IMR-90 (cell line): ENCODE data around the gene ARHGAP18. TPM values are rescaled to one million over a fixed set of nuclear protein-coding genes. Genes with fewer than 3 reads are reported as not detected.

Source experiments
- ATAC-seq: fragments of 200-7000 bp; cut with Tn5 transposase; 2 replicates; pipeline ENCODE4 v1.9.1; 2020; ENCODE audit warnings: low read depth, mild to moderate bottlenecking, moderate library complexity
- BruUV-seq: library from RNA; stranded (reverse); fragments of 400-500 nt; replicated peaks from 2 replicates; lab custom pipeline; 2021; lab: Mats Ljungman, UMichigan
- CTCF ChIA-PET: fragments of 300-600 bp; formaldehyde crosslinking; extraction: SDS; loops from one replicate; lab custom pipeline; 2021; ENCODE audit warnings: antibody characterized with exemption; lab: Yijun Ruan, JAX
- POLR2A ChIA-PET: fragments of 300-600 bp; sonication (Branson Sonifier 250); formaldehyde crosslinking; loops from one replicate; lab custom pipeline; 2022; ENCODE audit warnings: antibody characterized with exemption; ENCODE audit not compliant: unreplicated experiment; lab: Charles Lee
- DNase-seq: peaks from one replicate; pipeline ENCODE4 v3.0.0; 2013
- H2AFZ ChIP-seq: replicated peaks from 2 replicates; pipeline ENCODE3; 2013; ENCODE audit warnings: low read length, mild to moderate bottlenecking; ENCODE audit not compliant: poor library complexity
- H2AK5ac ChIP-seq: 2 replicates; pipeline ENCODE4 v1.6.1; 2013; ENCODE audit warnings: low read depth, low read length, inconsistent platforms
- H2AK9ac ChIP-seq: replicated peaks from 2 replicates; pipeline ENCODE3; 2013; ENCODE audit warnings: mild to moderate bottlenecking, low read depth, low read length, moderate library complexity; ENCODE audit not compliant: poor library complexity
- H2BK120ac ChIP-seq: 2 replicates; pipeline ENCODE4 v1.6.1; 2013; ENCODE audit warnings: low read depth, low read length, inconsistent platforms
- H2BK15ac ChIP-seq: 3 replicates; pipeline ENCODE4 v1.6.1; 2013; ENCODE audit warnings: low read depth, low read length, inconsistent platforms
- H2BK20ac ChIP-seq: 2 replicates; pipeline ENCODE4 v1.6.1; 2013; ENCODE audit warnings: low read depth, mild to moderate bottlenecking, inconsistent platforms, low read length, moderate library complexity
- H2BK5ac ChIP-seq: 2 replicates; pipeline ENCODE4 v1.6.1; 2013; ENCODE audit warnings: mild to moderate bottlenecking, low read depth, low read length, inconsistent platforms; ENCODE audit not compliant: poor library complexity, severe bottlenecking
- H3K14ac ChIP-seq: replicated peaks from 2 replicates; pipeline ENCODE4 v1.6.1; 2013; ENCODE audit warnings: low read depth, low read length, inconsistent platforms
- H3K18ac ChIP-seq: 2 replicates; pipeline ENCODE4 v1.6.1; 2013; ENCODE audit warnings: low read depth, low read length, control low read depth
- H3K23ac ChIP-seq: 2 replicates; pipeline ENCODE4 v1.6.1; 2013; ENCODE audit warnings: low read depth, low read length, inconsistent platforms
- H3K27ac ChIP-seq: 2 replicates; pipeline ENCODE4 v1.5.1; 2013; ENCODE audit warnings: mild to moderate bottlenecking, control low read depth, low read length; ENCODE audit not compliant: insufficient read depth
- H3K27me3 ChIP-seq: 2 replicates; pipeline ENCODE4 v1.6.1; 2013; ENCODE audit warnings: low read length; ENCODE audit not compliant: control insufficient read depth, insufficient read depth
- H3K36me3 ChIP-seq: 2 replicates; pipeline ENCODE4 v1.6.1; 2013; ENCODE audit warnings: low read length, mixed read lengths; ENCODE audit not compliant: control insufficient read depth, insufficient read depth
- H3K4ac ChIP-seq: 2 replicates; pipeline ENCODE4 v1.6.1; 2013; ENCODE audit warnings: low read depth, low read length, inconsistent platforms
- H3K4me1 ChIP-seq: 2 replicates; pipeline ENCODE4 v1.6.1; 2013; ENCODE audit warnings: low read length, mixed read lengths; ENCODE audit not compliant: control insufficient read depth, insufficient read depth
- H3K4me2 ChIP-seq: 2 replicates; pipeline ENCODE4 v1.6.1; 2013; ENCODE audit warnings: low read depth, mild to moderate bottlenecking, control low read depth, low read length, moderate library complexity
- H3K4me3 ChIP-seq: 2 replicates; pipeline ENCODE4 v1.5.1; 2013; ENCODE audit warnings: low read depth, mild to moderate bottlenecking, control low read depth, low read length, moderate library complexity; ENCODE audit not compliant: insufficient read depth
- H3K56ac ChIP-seq: 2 replicates; pipeline ENCODE4 v1.6.1; 2013; ENCODE audit warnings: low read length, inconsistent platforms; ENCODE audit not compliant: insufficient read depth; ENCODE audit errors: extremely low read depth
- H3K79me1 ChIP-seq, 2 experiments: 2 replicates each; pipeline ENCODE4 v1.6.1; 2013; ENCODE audit warnings: low read length in 2 of 2, inconsistent platforms in 1 of 2, low read depth in 1 of 2
- H3K9ac ChIP-seq: 2 replicates; pipeline ENCODE4 v1.6.1; 2013; ENCODE audit warnings: low read depth, low read length, control low read depth
- H3K9me1 ChIP-seq: 2 replicates; pipeline ENCODE4 v1.6.1; 2013; ENCODE audit warnings: low read length, inconsistent platforms; ENCODE audit not compliant: insufficient read depth
- H3K9me3 ChIP-seq: 2 replicates; pipeline ENCODE4 v1.6.1; 2013; ENCODE audit warnings: low read length; ENCODE audit not compliant: control insufficient read depth, insufficient read depth
- H4K20me1 ChIP-seq: 2 replicates; pipeline ENCODE4 v1.6.1; 2013; ENCODE audit warnings: low read length, inconsistent platforms; ENCODE audit not compliant: insufficient read depth
- H4K5ac ChIP-seq: 2 replicates; pipeline ENCODE4 v1.6.1; 2013; ENCODE audit warnings: mild to moderate bottlenecking, low read depth, low read length, control low read depth
- H4K8ac ChIP-seq, 2 experiments: 2 replicates each; pipeline ENCODE4 v1.6.1; 2013; ENCODE audit warnings: low read depth in 2 of 2, low read length in 2 of 2, control low read depth in 1 of 2, inconsistent platforms in 1 of 2
- H4K91ac ChIP-seq: 2 replicates; pipeline ENCODE4 v1.6.1; 2013; ENCODE audit warnings: low read depth, low read length, inconsistent platforms; ENCODE audit not compliant: insufficient read depth
- CEBPB ChIP-seq: IDR thresholded peaks from 2 replicates; pipeline ENCODE4 v1.6.1; 2012; ENCODE audit warnings: low read depth, low read length, improper control_type of control experiment
- ELK1 ChIP-seq: fragments of 150-350 bp; IDR thresholded peaks from 2 replicates; pipeline ENCODE4 v1.6.1; 2016; ENCODE audit warnings: low read depth, mild to moderate bottlenecking, low read length, moderate library complexity, borderline replicate concordance
- MXI1 ChIP-seq: IDR thresholded peaks from 2 replicates; pipeline ENCODE4 v1.6.1; 2012; ENCODE audit warnings: low read depth, mild to moderate bottlenecking, low read length, moderate library complexity, borderline replicate concordance
- RCOR1 ChIP-seq: IDR thresholded peaks from 2 replicates; pipeline ENCODE4 v1.6.1; 2012; ENCODE audit warnings: mild to moderate bottlenecking, low read length, improper control_type of control experiment; ENCODE audit not compliant: insufficient replicate concordance
- WGBS, 2 experiments: methylation state at CpG; one replicate each; pipeline versions ENCODE4 v1.1.5 to v1.1.7; 2013; ENCODE audit warnings: missing lambda C conversion rate in 2 of 2; ENCODE audit not compliant: insufficient read length in 1 of 2; ENCODE audit errors: extremely low coverage in 2 of 2; 5-methylcytosine and 5-hydroxymethylcytosine counted together
- dilution Hi-C: fragments of 300-500 bp; cut with HindIII; formaldehyde crosslinking; loops from one replicate; pipeline ENCODE4 v1.14.3; 2018; ENCODE audit warnings: low sequenced_read_pairs; ENCODE audit not compliant: unreplicated experiment
- in situ Hi-C: fragments of 300-500 bp; cut with MboI; formaldehyde crosslinking; loops from 3 replicates; pipeline ENCODE4 v1.14.3; 2019; ENCODE audit warnings: low sequenced_read_pairs, inconsistent platforms, mixed read lengths
- intact Hi-C: fragments of 100-400 bp; cut with micrococcal nuclease; formaldehyde crosslinking; loops from 2 replicates; pipeline ENCODE4 v1.10.0; 2022
- polyA plus RNA-seq, 3 experiments: library from polyadenylated mRNA; depleted of rRNA; stranded (reverse); fragments of >200 nt; gene quantifications; 2 replicates each; pipeline ENCODE4 v1.2.3, GENCODE V29; 2012; ENCODE audit warnings: low replicate concordance in 1 of 3
- total RNA-seq: library from RNA; depleted of rRNA; stranded (reverse); fragments of >200 nt; gene quantifications from 2 replicates; pipeline ENCODE4 v1.2.3, GENCODE V29; 2012

Gene ARHGAP18
- total and polyA plus RNA-seq, 2 of the 4 experiments (the other 2 are of a cell fraction): 6.2 to 17.0 TPM

- no peak overlapping the region for H3K14ac ChIP-seq
- no peaks in the 10 kb centered on the region for H3K36me3 ChIP-seq
- H3K27me3 ChIP-seq: no peaks in the 10 kb centered on the region
- no peak for TF ChIP-seq MXI1
- TF ChIP-seq ELK1: no peak
- peak; percentile 92 for TF ChIP-seq CEBPB
- TF ChIP-seq RCOR1: no peak
- H2BK120ac ChIP-seq: no peak overlapping the region
- no peak overlapping the region for H3K18ac ChIP-seq
- no peak overlapping the region for H3K27ac ChIP-seq
- no peak overlapping the region for H3K56ac ChIP-seq
- no peak overlapping the region for H3K23ac ChIP-seq
- H4K8ac ChIP-seq: no peak overlapping the region
- intact Hi-C loops: no loop called here
- DNase-seq (peak; percentile 89), ATAC-seq (peak; percentile 80)
- H4K20me1 ChIP-seq: no peaks in the 10 kb centered on the region
- H3K9me1 ChIP-seq: no peaks in the 10 kb centered on the region
- no TSS peak for BruUV-seq
- no peak overlapping the region for H3K9ac ChIP-seq
- no peaks in the 10 kb centered on the region for H3K4me1 ChIP-seq
- ChIA-PET POLR2A (no interaction called here), CTCF (no interaction called here)
- H3K79me1 ChIP-seq: no peaks in the 10 kb centered on the region; a peak in 1 of 4 replicates
- H2AFZ ChIP-seq: no peak overlapping the region
- H3K9me3 ChIP-seq: no peaks in the 10 kb centered on the region
- no peak overlapping the region for H2AK5ac ChIP-seq
- dilution Hi-C loops: no loop called here
- no peak overlapping the region for H2BK5ac ChIP-seq
- H2BK15ac ChIP-seq: no peak overlapping the region
- H2AK9ac ChIP-seq: no peak overlapping the region
- no peak overlapping the region for H4K91ac ChIP-seq
- H3K4me3 ChIP-seq: no peak overlapping the region
- no CpG with 5 or more reads among the region's 5 CpGs for WGBS, 2 experiments
- in situ Hi-C loops: no loop called here
- H3K4ac ChIP-seq: no peak overlapping the region
- no peak overlapping the region; the same call in 1 of the 2 replicates for H2BK20ac ChIP-seq
- no peak overlapping the region for H4K5ac ChIP-seq
- no peak overlapping the region for H3K4me2 ChIP-seq
Observed at GRCh38 chr6:129555206-129555832, 154.7 kb downstream of the ARHGAP18 start.
